HG03039 (cell line): ENCODE measurements around the gene SLC6A4.

Experiments
- ATAC-seq: cut with Tn5 transposase; IDR thresholded peaks from one replicate; pipeline ENCODE4 v1.9.1; 2021; ENCODE audit warnings: mild to moderate bottlenecking, moderate library complexity; ENCODE audit not compliant: unreplicated experiment

SLC6A4 gene

DNA sequence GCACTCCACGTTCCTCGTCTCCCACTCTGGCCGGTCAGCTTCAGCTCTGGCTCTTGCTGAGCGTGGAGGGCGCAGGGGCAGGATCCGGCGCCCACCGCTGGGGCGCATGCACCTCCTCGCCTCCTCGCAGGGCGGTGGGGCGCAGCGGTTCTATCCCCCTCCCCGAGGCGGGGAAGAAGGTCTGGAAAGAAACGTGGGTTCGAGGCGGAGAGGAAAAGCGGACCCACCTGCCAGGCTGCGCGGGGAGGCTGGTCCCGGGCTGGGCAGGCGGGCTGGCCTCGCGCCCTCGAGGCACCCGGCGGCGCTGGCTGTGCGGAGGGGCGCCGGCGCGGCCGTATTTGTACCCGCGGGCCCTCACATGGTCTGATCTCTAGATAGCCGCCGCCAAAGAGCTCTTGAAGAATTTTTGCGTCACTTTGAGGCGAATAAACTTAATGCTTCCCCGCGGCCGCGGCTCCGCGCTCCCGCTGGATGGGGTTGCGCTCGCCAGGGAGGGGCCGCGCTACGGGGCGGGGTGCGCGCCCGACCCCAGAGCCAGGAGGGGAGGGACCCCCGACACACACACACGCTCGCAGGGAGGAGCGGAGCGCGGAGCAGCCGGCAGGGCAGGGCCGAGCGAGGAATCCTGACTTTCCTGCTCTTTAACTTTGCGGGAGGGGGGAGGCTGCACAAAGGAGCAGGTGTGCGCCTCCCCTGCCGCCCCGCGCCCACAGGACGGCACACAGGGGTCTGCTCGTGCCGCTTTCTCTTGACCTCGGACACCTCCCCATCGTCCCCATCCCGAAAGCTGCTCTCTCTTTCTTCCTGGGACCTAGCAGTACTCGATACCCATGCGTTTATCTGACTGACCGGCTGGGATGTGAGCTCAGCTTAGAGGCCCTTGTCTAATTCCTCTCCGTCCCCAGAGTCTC is at the start of gene SLC6A4:
Gene SLC6A4, minus strand, starts transcription at position 312 of the 911 bp plus-strand sequence. CDS start 13,739 bp downstream, outside the sequence.
- ATAC-seq = no peak

DNA sequence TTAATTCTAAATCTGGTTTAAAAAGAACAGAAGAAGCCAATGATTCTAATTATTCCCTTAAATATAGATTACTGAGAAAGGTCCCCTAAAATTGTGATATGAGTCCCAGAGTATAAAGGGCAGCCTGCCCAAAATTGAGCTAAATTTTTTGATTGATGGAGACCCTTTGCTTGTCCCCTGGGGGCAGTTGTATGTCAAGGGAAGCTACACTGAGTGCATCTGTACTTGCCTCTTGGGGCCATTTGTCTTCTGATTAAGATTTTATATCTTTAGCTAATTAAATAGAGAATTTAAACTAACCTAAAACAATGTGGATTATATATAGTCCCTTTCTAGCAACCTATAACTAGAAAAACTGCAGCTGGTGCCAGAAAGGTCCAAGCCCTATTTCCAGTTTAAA is 43.7 kb upstream of the SLC6A4 start:
- ATAC-seq = no peak

DNA sequence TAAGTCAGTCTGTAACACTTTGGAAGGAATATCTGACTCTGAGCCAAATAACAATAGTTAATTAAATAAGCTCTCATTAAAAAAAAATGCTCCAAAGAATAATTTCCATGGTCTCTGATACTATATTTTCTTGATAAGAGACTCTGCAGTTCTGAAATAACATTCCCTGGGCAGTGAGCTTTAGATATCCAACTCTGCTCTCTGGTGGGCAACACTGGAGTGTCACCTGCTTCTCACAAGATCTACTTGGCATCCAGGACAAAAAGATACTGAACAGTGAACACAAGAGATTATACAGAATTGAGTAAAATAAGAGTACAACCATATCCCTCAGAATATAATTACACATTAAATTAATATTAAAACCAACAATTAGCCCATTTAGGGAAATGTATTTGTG is 42.5 kb upstream of the SLC6A4 start:
- no peak for ATAC-seq

DNA sequence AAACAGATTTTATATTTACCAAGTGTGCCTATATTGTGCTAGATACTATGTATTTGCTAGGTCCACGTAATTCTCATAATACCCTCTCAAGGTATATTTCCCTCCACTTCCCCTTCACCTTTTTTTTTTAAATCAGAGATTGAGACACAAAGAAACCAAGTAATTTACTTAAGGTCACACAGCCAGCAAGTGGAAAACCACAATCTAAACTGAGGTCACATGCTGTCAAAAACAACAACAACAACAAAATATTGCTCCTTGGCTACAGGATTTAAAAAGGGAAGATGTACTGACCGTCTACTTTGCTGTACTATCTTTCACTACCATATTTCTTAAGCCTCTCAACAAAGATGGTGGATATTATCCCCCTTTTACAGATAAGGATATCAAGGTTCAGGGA is 40.4 kb upstream of the SLC6A4 start:
- ATAC-seq = no peak

DNA sequence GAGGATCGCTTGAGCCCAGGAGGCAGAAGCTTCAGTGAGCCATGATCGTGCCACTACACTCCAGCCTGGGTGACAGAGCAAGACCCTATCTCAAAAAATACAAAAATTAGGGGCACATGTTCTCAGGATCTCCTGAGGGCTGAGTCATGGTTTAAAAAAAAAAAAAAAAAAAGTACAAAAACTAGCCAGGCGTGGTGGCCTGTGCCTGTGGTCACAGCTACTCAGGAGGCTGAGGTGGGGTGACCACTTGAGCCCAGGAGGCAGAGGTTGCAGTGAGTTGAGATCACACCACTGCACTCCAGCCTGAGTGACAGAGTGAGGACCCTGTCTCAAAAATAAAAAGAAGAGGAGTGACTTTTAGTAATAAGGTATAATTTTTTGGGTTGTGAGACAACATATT is 39.4 kb upstream of the SLC6A4 start:
- no peak for ATAC-seq

DNA sequence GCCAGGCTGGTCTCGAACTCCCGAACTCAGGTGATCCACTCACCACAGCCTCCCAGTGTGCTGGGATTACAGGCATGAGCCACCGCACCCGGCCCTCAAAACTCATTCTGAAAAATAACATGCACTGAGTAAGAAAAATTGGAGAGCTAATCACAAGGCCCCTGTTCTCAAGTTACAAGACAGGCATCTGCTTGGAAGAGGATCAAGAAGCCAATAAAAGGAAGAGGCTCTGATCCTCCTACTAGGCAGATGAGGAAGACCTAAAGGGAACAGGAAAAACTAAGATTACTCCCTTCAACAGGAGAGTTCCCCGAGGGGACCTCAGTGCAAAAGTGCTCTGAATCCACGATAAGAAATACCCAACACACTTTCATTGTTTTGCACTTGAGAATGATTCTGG is 37.9 kb upstream of the SLC6A4 start:
- no peak for ATAC-seq

DNA sequence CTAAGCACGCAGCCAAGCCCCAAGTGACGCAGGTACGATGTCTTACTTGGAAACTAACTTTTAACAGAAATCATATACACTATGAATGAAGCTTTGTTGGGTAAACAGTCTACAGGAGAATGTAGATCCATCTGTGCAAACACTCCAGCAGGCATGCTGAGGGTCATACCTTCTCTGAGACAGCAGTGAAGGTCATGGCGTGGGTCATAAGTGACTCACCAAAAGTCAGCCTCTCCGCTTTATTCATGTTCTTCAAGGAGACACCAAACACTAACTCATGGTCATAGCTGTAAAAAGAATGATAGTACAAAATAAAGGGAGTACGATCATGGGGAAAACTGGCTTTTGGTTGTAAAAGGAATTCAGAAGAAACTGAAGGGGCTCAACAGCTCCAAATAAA is 35.6 kb upstream of the SLC6A4 start:
- ATAC-seq = no peak

DNA sequence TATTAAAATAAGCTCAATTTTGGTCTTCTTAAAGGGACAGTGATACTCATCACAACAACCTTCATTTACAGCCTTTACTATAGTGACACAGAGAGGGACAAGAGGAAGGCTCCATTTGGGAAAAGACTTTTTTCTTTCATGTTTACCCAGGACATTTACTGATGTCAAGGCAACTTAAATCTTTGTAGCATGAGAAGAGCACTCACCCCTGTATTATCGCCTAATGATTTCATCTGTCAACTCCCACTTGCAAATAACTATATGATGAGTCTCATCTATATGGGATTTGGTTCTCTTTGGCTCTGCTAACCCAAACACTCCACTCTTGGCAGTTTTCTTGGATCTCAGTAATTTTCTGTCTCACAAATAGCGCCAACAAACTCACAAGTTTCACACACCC is 32.1 kb upstream of the SLC6A4 start:
- no peak for ATAC-seq

DNA sequence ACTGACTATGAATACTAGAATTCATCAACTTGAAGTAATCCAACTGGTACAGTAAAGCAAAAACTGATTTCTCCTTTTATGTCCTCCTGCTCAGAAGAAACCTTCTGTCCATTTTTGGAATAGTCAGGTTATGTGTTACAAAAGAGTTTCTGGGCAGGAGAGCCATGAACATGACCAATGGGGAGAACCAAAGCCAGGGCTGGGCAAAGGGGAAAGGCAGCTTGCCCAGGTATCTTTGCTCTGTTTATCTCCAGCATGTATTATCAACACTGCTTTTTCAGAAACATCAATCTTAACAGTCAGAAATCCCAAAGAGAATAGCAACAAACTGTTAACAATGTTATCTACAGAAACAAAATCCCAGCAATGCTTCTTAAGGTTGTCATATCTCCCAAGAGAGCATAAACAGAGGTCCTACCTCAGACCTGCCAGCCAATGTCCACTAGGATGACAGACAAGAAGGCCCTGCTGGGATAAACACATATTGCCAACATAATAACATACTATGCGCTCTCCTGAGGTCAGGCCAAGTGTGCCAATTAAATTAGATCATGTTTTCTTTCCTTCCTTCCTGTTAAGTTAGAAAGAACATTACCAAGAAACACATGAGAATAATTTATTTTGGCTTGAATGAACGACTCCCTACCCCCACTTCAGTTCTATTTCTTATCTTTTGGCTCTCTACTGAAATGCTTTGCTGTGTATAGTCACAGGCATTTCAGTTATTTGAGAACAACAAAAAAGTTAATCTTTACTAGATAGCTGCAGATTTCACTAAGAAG is 28.2 kb upstream of the SLC6A4 start:
- ATAC-seq = no peak

DNA sequence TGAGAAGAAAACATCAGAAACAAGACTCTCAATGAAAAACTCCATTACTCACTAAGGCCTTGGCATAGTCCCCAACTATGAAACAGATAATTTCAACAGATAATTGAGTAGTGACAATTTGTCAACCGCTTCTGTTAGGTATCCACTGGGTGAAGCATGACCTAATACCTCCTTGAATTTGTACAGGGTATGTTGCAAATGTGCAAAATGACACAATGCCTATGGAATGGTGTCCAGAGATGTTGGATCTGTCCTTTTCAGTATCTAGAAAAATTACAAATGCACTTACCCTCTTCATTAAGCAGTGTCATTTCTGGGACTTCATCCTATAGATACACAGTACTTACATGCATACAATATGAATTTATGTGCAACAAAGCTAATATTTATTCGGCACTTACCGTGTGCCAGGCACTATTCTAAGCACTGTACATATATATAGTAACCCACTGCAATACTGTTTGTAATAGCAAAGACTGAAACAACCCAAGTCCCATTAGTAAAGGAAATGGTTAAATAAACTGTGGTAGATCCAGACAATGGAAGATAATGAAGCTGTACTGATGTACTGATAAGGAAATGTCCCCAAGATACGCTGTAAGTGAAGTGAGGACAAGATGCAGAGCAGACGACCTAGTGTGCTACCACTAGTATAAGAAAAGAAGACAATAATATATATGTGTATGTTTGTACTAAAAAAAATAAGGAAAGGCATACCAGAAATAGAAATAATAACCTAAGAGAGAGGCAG is 21.4 kb upstream of the SLC6A4 start:
- ATAC-seq = no peak

DNA sequence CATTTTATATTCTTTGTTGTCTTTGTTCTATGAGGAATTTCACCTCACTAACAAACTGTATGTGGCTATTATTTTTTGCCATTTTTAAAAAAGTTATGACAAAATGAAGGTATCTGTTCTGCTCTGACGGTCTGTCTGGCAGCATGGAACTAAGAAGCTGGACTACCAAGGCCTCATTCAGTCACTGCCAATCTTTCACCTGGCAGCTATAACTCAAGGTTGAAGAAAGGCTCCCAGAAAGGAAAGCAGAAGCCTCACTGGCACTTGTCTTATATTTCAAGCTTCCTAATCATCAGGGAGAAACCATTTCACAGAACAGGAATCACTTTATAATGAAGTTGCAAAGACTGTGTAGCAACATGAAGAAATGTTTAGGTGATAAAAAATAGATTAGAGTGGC is 18.7 kb upstream of the SLC6A4 start:
- ATAC-seq = no peak

DNA sequence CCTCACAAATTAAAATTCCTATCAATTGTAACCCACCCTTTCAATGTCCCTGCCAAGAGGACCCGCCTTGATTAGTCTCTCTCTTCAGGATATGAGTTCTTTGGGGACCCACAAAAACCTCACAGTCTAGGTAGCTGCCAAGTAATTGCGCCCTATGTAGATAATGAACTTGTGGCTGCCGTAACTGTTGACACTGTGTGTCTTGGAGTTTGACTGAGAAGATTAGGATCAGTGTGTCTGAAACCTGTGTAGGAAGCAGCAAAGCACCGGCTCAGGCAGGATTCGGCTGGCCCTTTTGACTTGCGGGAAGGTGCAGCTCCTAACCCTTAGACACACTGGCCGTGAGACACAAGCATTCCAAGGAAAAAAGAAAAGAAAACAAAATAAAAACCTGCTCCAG is 17.8 kb upstream of the SLC6A4 start:
- no peak for ATAC-seq

DNA sequence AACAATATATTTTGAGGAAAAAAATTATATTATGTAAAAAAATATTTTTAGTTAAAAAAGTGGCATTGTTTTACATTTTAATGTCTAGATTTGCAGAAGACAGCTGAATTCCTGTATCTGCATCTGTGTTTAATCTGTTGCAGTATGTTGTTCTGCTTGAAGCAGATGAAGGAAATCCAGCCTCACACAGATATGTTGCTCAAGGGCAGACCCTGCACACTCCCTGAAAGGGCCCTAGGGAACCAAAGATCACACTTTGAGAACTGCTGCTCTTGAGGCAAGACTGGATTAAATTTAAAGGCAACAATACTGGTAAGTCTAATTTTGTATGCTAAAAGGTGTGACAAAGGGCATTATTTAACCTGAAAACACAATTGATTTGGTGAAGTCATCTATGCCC is 16.4 kb upstream of the SLC6A4 start:
- no peak for ATAC-seq

DNA sequence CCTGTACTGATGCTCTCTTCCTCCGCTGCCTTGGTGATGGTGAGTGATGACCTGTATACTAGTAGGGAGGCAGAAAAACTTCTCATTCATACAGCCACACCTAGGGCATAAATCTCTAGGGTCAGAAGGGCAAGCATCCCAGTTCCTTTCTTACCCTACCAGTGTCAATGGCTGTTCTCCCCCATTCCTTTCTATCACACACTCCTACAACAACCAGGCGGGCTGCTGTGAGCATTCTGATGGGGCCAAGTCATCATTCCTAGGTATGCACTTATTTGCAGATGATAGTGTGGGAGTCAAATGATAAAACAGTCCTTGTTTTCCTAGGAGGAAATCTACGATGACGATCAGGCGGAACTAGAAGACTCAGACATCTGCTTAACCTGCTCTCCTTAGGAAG is 14.0 kb upstream of the SLC6A4 start:
- no peak for ATAC-seq

DNA sequence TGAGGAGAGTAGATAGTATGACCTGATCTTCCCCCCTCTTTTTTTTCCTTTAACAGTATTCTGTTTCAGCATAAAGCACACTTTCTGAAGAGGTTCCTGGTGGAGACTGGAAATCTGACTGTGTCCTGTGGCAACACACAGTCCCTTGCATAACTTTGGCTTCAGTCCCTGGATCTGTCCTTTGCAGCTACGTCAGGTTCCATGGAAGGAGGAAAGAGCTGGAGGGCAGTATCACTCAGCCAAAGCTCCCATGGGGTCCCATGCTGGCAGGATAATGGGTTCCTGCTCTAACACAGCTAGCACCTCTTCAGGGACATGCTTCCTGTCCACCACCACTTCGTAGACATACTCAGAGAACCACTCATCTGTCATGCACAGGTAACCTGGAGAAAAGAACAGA is 13.3 kb upstream of the SLC6A4 start:
- ATAC-seq = no peak

DNA sequence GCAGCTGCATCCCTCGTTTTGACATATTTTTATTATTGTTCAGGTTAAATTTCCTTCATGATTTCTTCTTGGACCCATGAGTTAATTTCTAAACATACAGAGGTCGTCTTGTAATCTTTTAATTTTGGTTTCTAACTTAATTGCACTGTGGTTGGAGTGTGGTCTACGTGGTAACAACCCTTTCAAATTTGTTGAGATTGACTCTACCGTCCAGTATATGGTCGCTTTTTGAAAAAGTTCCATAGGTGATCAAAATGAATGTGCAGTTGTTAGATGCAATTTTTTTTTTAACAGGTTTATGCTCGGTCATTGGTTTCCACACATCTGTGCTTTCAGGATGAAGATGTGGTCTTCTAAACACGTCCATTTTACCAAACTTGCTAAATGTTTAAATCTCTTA is 11.0 kb upstream of the SLC6A4 start:
- ATAC-seq = no peak

DNA sequence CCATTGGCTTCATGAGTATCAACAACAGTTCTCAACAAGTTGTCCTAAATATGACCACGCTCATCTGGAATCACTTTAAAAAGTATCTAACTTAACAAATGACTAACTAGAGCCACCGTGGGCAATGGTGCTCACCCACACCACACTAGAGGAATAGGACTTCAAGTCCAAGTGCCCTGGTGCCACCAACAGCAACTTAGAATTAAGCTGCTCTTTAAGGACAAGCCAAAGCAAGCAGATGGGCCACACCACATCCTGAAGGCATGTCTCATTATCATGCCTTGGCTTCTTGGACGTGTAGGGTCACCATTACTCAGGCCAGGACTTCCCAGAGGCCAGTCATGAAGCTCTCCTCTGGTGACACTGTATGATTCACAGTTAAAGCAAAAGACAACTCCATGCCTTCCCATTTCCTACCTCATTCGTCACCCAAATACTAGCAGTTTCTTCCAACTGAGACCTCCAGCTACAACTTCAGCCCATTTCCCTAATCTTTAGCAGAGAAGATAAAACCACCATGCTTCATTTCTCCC is 9.4 kb upstream of the SLC6A4 start:
- no peak for ATAC-seq

DNA sequence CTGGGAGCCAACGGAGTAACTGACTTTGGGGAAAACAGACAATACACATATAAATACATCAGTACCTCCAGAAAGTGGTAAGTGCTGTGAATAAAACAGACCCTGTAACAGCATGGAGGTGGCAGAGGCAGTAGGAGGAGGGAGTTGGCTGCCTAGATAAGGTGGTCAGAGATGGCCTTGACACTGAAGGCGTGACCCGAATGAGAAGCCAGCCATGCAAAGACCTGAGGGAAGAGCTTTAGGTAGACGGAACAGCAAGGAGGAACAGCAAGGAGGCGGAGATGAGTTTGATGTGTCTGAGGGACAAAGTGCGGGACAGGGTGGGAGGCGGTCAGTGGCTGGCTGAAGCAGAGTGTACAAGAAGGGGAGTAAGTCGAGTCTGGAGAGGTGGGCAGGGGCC is 8.1 kb upstream of the SLC6A4 start:
- no peak for ATAC-seq

DNA sequence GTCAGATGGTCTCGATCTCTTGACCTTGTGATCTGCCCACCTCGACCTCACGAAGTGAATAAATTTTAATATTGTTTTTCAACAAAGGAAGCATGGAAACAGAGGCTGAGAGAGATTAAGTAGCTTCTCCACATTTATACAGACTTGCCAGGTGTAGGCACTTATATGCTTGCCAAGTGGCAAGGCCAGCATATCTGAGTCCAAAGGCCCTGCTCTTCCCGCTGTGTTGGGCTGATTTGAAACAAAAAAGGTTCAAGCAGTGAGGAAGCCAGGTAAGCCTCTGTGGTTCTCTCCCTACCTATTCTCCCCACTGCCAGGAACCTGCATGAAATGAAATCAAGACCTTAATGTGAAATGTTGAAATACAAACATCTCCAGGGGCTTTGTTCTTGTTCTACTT is 7.5 kb upstream of the SLC6A4 start:
- no peak for ATAC-seq

DNA sequence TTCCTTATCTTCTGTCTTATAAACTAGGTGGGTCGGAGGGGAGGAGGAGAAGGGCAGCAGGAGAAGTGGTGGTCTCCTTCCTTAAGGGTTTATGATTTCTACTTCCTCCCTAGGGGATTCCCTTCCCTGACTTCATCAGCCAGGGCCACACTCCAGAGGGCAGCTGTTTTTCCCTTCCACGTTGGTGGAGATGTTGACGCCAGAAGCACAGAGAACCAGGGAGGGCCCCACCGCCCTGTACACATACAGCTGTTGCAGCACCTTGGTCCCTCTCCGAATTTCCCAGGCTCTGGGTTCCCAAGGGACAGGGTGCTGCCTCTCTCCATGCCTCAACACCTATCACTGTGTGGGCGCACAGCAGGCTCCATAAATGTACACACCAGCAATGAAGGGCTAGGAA is 5.6 kb upstream of the SLC6A4 start:
- ATAC-seq = no peak

DNA sequence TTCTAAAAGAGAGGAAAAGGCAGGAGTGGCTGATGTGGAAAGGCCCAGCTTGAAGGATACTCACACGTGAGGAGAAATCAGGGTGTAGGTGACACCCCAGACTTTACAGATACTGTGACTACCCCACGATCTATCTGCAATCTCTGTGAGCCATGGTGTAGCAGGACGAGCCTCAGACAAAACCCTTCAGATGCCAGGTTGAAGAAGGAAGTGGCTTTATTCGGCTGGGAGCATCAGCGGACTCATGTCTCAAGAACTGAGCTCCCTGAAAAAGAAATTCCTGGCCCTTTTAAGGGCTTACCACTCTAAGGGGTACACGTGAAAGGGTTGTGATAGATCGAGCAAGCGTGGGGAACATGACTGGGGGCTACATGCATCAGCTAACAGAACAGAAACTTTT is 4.7 kb upstream of the SLC6A4 start:
- no peak for ATAC-seq
